ENCODE measurements around the gene RTN4R. TPM values are rescaled to one million over a fixed set of nuclear protein-coding genes. Genes with fewer than 3 reads are reported as not detected.

The RTN4R gene
- total RNA-seq, 2 experiments from 2014 or later = 0.36 to 0.50 TPM

DNA sequence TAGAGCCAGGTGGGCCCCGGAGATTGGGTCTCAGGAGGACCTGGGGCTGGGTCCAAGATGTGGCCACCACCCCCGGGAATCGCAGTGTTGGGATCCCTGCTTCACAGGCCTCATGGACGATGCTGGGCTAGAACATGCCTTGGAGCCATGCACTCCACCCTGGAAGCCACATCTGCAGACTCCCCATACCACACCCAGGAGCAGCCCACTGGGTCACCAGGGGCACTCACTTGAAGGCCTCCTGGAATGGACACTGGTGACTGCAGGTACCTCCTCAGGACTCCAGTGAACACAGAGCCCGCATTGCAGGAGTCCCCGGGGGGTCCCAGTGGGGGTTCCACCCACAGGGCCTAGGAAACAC is 25.0 kb downstream of the RTN4R start:
- H3K4me1 ChIP-seq (ENCODE audit: insufficient read depth, low read length) = peaks cover 87% of the 10 kb centered on the region
- H3K27me3 Mint-ChIP-seq = no peaks in the 10 kb centered on the region
- peak overlapping the region; percentile 37 to 78 for H3K27ac ChIP-seq (ENCODE audit: low read depth in 1 of 2, low read length in 2 of 2)
- H3K4me3 Mint-ChIP-seq = peak overlapping the region; percentile 82
- POLR2A ChIA-PET = no interaction called here
- peaks cover 0 to 4% of the 10 kb centered on the region in 2 experiments for H3K9me3 ChIP-seq (ENCODE audit: control insufficient read depth in 1 of 2, insufficient read depth in 1 of 2, low read length in 2 of 2)
- CTCF ChIA-PET = no interaction called here
- TF ChIP-seq, protein P1, sequence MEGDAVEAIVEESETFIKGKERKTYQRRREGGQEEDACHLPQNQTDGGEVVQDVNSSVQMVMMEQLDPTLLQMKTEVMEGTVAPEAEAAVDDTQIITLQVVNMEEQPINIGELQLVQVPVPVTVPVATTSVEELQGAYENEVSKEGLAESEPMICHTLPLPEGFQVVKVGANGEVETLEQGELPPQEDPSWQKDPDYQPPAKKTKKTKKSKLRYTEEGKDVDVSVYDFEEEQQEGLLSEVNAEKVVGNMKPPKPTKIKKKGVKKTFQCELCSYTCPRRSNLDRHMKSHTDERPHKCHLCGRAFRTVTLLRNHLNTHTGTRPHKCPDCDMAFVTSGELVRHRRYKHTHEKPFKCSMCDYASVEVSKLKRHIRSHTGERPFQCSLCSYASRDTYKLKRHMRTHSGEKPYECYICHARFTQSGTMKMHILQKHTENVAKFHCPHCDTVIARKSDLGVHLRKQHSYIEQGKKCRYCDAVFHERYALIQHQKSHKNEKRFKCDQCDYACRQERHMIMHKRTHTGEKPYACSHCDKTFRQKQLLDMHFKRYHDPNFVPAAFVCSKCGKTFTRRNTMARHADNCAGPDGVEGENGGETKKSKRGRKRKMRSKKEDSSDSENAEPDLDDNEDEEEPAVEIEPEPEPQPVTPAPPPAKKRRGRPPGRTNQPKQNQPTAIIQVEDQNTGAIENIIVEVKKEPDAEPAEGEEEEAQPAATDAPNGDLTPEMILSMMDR (IDR thresholded peaks at IDR 0.05) = no peak
- H3K4me1 Mint-ChIP-seq (ENCODE audit: low read depth) = peaks cover 42% of the 10 kb centered on the region
- no peak for ATAC-seq (ENCODE audit: poor library complexity)
- H3K27me3 ChIP-seq (ENCODE audit: control insufficient read depth in 1 of 2, insufficient read depth in 2 of 2, low read length in 2 of 2) = no peaks in the 10 kb centered on the region
- intact Hi-C loops (cut with DNase I, micrococcal nuclease) = no loop called here
- H3K4me3 ChIP-seq (ENCODE audit: low read length) = peak overlapping the region; percentile 46
- no peaks in the 10 kb centered on the region for H3K9me3 Mint-ChIP-seq
- peak overlapping the region; percentile 95 for H3K27ac Mint-ChIP-seq
- no peaks in the 10 kb centered on the region for H3K36me3 Mint-ChIP-seq (ENCODE audit: low read depth)
- H3K36me3 ChIP-seq (ENCODE audit: insufficient read depth, low read length) = no peaks in the 10 kb centered on the region
- no peak for DNase-seq

DNA sequence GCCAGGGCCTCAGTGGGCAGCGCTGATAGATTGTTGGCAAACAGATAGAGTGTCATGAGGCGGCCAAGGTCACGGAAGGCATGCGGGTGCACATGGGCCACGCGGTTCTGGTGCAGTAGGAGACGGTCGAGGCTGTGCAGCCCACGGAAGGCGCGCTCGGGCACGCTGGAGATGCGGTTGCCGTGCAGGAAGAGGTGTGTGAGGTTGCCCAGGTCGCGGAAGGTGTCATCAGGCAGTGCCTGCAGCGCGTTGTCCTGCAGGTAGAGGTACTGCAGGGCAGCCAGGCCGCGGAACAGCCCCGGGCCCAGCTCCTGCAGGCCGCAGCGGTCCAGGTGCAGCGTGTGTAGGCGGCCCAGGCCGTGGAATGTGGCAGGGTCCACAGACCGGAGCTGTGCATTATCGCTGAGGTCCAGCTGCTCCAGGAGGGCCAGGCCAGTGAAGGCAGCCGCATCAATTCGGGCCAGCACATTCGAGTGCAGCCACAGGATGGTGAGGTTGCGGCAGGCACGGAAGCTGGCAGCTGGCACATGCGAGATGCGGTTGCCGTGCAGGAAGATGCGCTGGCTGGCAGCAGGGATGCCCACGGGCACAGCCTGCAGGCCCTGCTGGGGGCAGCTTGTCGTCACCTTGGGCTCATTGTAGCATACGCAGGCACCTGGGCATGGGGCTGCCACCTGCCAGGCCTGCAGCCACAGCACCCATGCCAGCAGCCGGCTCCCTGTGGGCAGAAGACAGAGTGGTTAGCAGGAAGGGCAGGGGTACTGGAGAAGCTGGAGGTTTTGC is 25.5 kb downstream of the RTN4R start:
- DNase-seq (peak in 8 of 14 experiments; percentile 25 to 67 (median 48)), ATAC-seq (ENCODE audit: poor library complexity) (peak; percentile 13)
- no peaks in the 10 kb centered on the region for H3K9me3 Mint-ChIP-seq
- TF ChIP-seq, protein P1 (IDR thresholded peaks at IDR 0.05) = no peak
- Histone ChIP-seq H3K27ac (ENCODE audit: low read depth in 1 of 2, low read length in 2 of 2) (peak overlapping the region; percentile 37 to 78), H3K4me1 (ENCODE audit: insufficient read depth, low read length) (peaks cover 93% of the 10 kb centered on the region), H3K9me3 (ENCODE audit: control insufficient read depth in 1 of 2, insufficient read depth in 1 of 2, low read length in 2 of 2) (peaks cover 0 to 4% of the 10 kb centered on the region in 2 experiments), H3K27me3 (ENCODE audit: control insufficient read depth in 1 of 2, insufficient read depth in 2 of 2, low read length in 2 of 2) (no peaks in the 10 kb centered on the region), H3K4me3 (ENCODE audit: low read length) (peak overlapping the region; percentile 46), H3K36me3 (ENCODE audit: insufficient read depth, low read length) (no peaks in the 10 kb centered on the region)
- no peaks in the 10 kb centered on the region for H3K36me3 Mint-ChIP-seq (ENCODE audit: low read depth)
- peak overlapping the region; percentile 80 for H3K4me3 Mint-ChIP-seq
- intact Hi-C loops (cut with DNase I, micrococcal nuclease) = no loop called here
- ChIA-PET CTCF (no interaction called here), POLR2A (no interaction called here)
- peaks cover 47% of the 10 kb centered on the region for H3K4me1 Mint-ChIP-seq (ENCODE audit: low read depth)
- peak overlapping the region; percentile 95 for H3K27ac Mint-ChIP-seq
- H3K27me3 Mint-ChIP-seq = no peaks in the 10 kb centered on the region

DNA sequence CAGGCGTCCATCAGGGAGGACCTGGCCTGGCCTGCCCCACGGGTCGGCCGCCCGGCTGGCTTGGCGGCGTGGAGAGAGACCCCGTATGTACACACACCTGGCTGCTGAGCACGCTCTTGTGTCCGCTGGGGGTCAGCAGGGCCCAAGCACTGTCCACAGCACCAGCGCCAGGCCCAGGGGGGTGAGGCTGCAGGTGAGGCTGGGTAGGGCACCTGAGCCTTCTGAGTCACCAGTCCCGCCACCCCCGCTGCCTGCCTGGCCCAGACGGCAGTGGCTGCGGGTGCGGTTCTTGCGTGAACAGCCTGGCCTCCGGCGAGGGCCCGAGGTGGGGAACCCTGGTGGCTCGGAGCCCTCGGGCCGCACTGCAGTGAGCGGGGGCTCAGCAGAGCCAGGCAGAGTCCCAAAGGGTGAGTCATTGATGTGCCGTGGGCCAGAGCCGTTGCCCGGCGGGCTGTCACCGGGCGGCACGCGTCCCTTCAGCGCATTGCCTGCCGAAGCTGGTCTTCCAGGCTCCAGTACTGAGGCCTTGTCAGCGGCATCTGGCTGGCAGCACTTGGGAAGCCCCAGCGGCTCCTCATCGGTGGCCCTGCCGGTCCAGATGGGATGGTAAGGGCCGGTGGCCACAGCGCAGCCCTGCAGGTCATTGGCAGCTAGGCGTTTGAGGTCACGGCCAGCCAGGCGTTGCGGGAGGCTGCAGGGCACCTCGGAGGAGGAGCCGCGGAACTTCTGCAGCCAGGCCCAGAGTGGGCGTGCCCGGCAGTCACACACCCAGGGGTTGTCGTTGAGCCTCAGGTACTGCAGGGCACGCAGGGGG is 26.3 kb downstream of the RTN4R start:
- Histone ChIP-seq H3K36me3 (ENCODE audit: insufficient read depth, low read length) (no peaks in the 10 kb centered on the region), H3K27ac (ENCODE audit: low read depth in 1 of 2, low read length in 2 of 2) (no peak overlapping the region), H3K27me3 (ENCODE audit: control insufficient read depth in 1 of 2, insufficient read depth in 2 of 2, low read length in 2 of 2) (no peaks in the 10 kb centered on the region), H3K4me3 (ENCODE audit: low read length) (no peak overlapping the region), H3K4me1 (ENCODE audit: insufficient read depth, low read length) (peaks cover 100% of the 10 kb centered on the region), H3K9me3 (ENCODE audit: control insufficient read depth in 1 of 2, insufficient read depth in 1 of 2, low read length in 2 of 2) (peaks cover 0 to 4% of the 10 kb centered on the region in 2 experiments)
- Mint-ChIP-seq H3K4me3 (peak overlapping the region; percentile 80), H3K27ac (peak overlapping the region; percentile 95), H3K9me3 (no peaks in the 10 kb centered on the region), H3K36me3 (ENCODE audit: low read depth) (no peaks in the 10 kb centered on the region), H3K4me1 (ENCODE audit: low read depth) (peaks cover 47% of the 10 kb centered on the region), H3K27me3 (no peaks in the 10 kb centered on the region)
- no peak for ATAC-seq (ENCODE audit: poor library complexity)
- CTCF ChIA-PET = no interaction called here
- TF ChIP-seq, protein P1 (IDR thresholded peaks at IDR 0.05) = no peak
- peak in 1 of 14 experiments; percentile 30 for DNase-seq
- POLR2A ChIA-PET = no interaction called here
- intact Hi-C loops (cut with DNase I, micrococcal nuclease) = no loop called here
